GM12878 (cell line): ENCODE data around the gene TRIP4. TPM values are rescaled to one million over a fixed set of nuclear protein-coding genes. Genes with fewer than 3 reads are reported as not detected.

Source experiments
- BRCA1 ChIP-seq: IDR thresholded peaks from 2 replicates; pipeline ENCODE4 v1.6.1; 2011; ENCODE audit warnings: low read depth, low read length, improper control_type of control experiment
- E2F4 ChIP-seq: IDR thresholded peaks from 2 replicates; pipeline ENCODE4 v1.6.1; 2012; ENCODE audit warnings: low read depth, low read length, improper control_type of control experiment
- E4F1 ChIP-seq: fragments of 450-650 bp; IDR thresholded peaks from 2 replicates; pipeline ENCODE4 v1.6.1; 2018; ENCODE audit warnings: borderline replicate concordance, mild to moderate bottlenecking; ENCODE audit not compliant: partially characterized antibody
- EED ChIP-seq: sonication (generic); IDR thresholded peaks from 2 replicates; pipeline ENCODE4 v1.6.1; 2016; ENCODE audit warnings: antibody characterized with exemption, low read depth
- ETV6 ChIP-seq, 2 experiments: fragments of 450-650 bp in 1 of 2; IDR thresholded peaks in 1 of 2; conservative IDR thresholded peaks in 1 of 2; 2 replicates each; pipeline ENCODE4 v1.6.1; 2014; ENCODE audit warnings: antibody characterized with exemption in 1 of 2, borderline replicate concordance in 1 of 2, low read depth in 1 of 2, mild to moderate bottlenecking in 1 of 2, moderate library complexity in 1 of 2
- GABPA ChIP-seq: IDR thresholded peaks from 2 replicates; pipeline ENCODE4 v1.6.1; 2014; ENCODE audit warnings: antibody characterized with exemption, low read depth, mild to moderate bottlenecking, inconsistent platforms
- JUND ChIP-seq: IDR thresholded peaks from 2 replicates; pipeline ENCODE4 v1.6.1; 2012; ENCODE audit warnings: low read depth, mild to moderate bottlenecking, low read length, improper control_type of control experiment, moderate library complexity
- MAX ChIP-seq: IDR thresholded peaks from 2 replicates; pipeline ENCODE4 v1.6.1; 2012; ENCODE audit warnings: low read depth, low read length, improper control_type of control experiment
- NR2C2 ChIP-seq: IDR thresholded peaks from 2 replicates; pipeline ENCODE4 v1.6.1; 2011; ENCODE audit warnings: borderline replicate concordance, low read depth; ENCODE audit not compliant: control insufficient read depth, insufficient read length
- NR2F1 ChIP-seq: fragments of 450-650 bp; conservative IDR thresholded peaks from 2 replicates; pipeline ENCODE4 v1.6.1; 2017; ENCODE audit warnings: mild to moderate bottlenecking
- RAD51 ChIP-seq: fragments of 450-650 bp; IDR thresholded peaks from 2 replicates; pipeline ENCODE4 v1.6.1; 2016; ENCODE audit warnings: moderate library complexity, mild to moderate bottlenecking, inconsistent platforms
- REST ChIP-seq: IDR thresholded peaks from 2 replicates; pipeline ENCODE4 v1.6.1; 2012; ENCODE audit warnings: mild to moderate bottlenecking, low read depth, low read length
- SIX5 ChIP-seq: IDR thresholded peaks from 2 replicates; pipeline ENCODE4 v1.6.1; 2011; ENCODE audit warnings: mild to moderate bottlenecking, low read depth, low read length, moderate library complexity; ENCODE audit not compliant: severe bottlenecking
- SMARCA5 ChIP-seq: fragments of 450-650 bp; IDR thresholded peaks from 2 replicates; pipeline ENCODE4 v1.6.1; 2017; ENCODE audit warnings: mild to moderate bottlenecking
- SREBF2 ChIP-seq: IDR thresholded peaks from 2 replicates; pipeline ENCODE4 v1.6.1; 2012; ENCODE audit warnings: mild to moderate bottlenecking, low read length
- STAT1 ChIP-seq: fragments of 450-650 bp; conservative IDR thresholded peaks from 2 replicates; pipeline ENCODE4 v1.6.1; 2014; ENCODE audit warnings: antibody characterized with exemption, mild to moderate bottlenecking
- TBL1XR1 ChIP-seq: IDR thresholded peaks from 2 replicates; pipeline ENCODE4 v1.6.1; 2012; ENCODE audit warnings: low read depth, low read length, improper control_type of control experiment
- ZBED1 ChIP-seq: IDR thresholded peaks from 2 replicates; pipeline ENCODE4 v1.6.1; 2016; ENCODE audit warnings: borderline replicate concordance
- ZBTB33 ChIP-seq: fragments of 450-650 bp; IDR thresholded peaks from 2 replicates; pipeline ENCODE4 v1.6.1; 2017; ENCODE audit warnings: mild to moderate bottlenecking
- polyA plus RNA-seq, 11 experiments: library from polyadenylated mRNA; depleted of rRNA in 4 of 11; unstranded in 6 of 11; stranded (reverse) in 5 of 11; fragments of >200 nt; fragmentation: Nextera tagmentation in 4 of 11; fragmentation: Illumina TruSeq in 1 of 11; extraction: Ambion mirVana in 4 of 11; extraction: Trizol in 1 of 11; gene quantifications; 1 replicate in 1 of 11; 2 replicates in 10 of 11; pipeline versions ENCODE4 v1.2.1 to v1.2.3, GENCODE V29; 2011 to 2016; ENCODE audit warnings: inconsistent platforms in 2 of 11, missing spikeins in 2 of 11, low read depth in 1 of 11
- total RNA-seq, 4 experiments: library from RNA; depleted of rRNA in 3 of 4; stranded (reverse); fragments of >200 nt in 3 of 4; fragmentation: Illumina TruSeq in 1 of 4; extraction: Trizol in 1 of 4; gene quantifications; 2 replicates each; pipeline versions ENCODE4 v1.2.1 to v1.2.3, GENCODE V29; 2013 to 2021

The TRIP4 gene
- total and polyA plus RNA-seq, 10 of the 15 experiments (the other 5 are each of a cell fraction or from before 2014, with no cell fraction given), result 6.4 to 24.5 (median 20.0) TPM

- TF ChIP-seq TBL1XR1 (peak; percentile 95), ZBED1 (peak; percentile 86; the same call in 1 of the 2 replicates), NR2C2 (no peak), JUND (no peak), SIX5 (peak; percentile 77), EED (peak; percentile 72), STAT1 (peak; percentile 95), NR2F1 (peak; percentile 67), GABPA (peak; percentile 98), ZBTB33 (peak; percentile 65; the same call in 1 of the 2 replicates), SREBF2 (peak; percentile 57; the same call in 1 of the 2 replicates), MAX (peak; percentile 88), BRCA1 (no peak), ETV6 (conservative IDR thresholded peaks at IDR 0.05 in 1 of 2, IDR thresholded peaks at IDR 0.05 in 1 of 2; ENCODE audit: borderline replicate concordance in 1 of 2, low read depth in 1 of 2) (peak in 1 of 2 experiments; percentile 68; a peak in 1 of 4 replicates), SMARCA5 (peak; percentile 97), RAD51 (peak; percentile 22; the same call in 1 of the 2 replicates), E4F1 (peak; percentile 83), REST (peak; percentile 56; the same call in 1 of the 2 replicates), E2F4 (peak; percentile 55; the same call in 1 of the 2 replicates)
Measured at GRCh38 chr15:64387562-64388168, at the start of gene TRIP4 (continued).
